Activated CD8-positive, alpha-beta T cell treated with anti-CD3 and anti-CD28 coated beads, Interleukin-2, amount 10 ng/mL, durations not matched to agents 7 days and 5 days (primary cell): ENCODE data around the gene GDPGP1. TPM values are rescaled to one million over a fixed set of nuclear protein-coding genes. Genes with fewer than 3 reads are reported as not detected.
"Not testable (repeated sequence)": the region's sequence is repeated elsewhere in the genome, so short reads cannot be mapped to it uniquely, and the experiment has no call there.

Experiments
- ATAC-seq: fragments of 150-1000 bp; cut with Tn5 transposase; one replicate; pipeline ENCODE4 v1.10.0; 2021; ENCODE audit warnings: moderate library complexity
- CTCF ChIA-PET: fragments of 350-600 bp; sonication (Branson Sonifier 250); formaldehyde crosslinking; loops from one replicate; lab custom pipeline; 2021; ENCODE audit warnings: antibody characterized with exemption; lab: Charles Lee
- POLR2A ChIA-PET: fragments of 350-600 bp; sonication (Branson Sonifier 250); formaldehyde crosslinking; loops from one replicate; lab custom pipeline; 2021; ENCODE audit warnings: antibody characterized with exemption; lab: Charles Lee
- DNase-seq: peaks from one replicate; pipeline ENCODE4 v3.0.0-alpha.2; 2020
- H3K27ac Mint-ChIP-seq: one replicate; pipeline ENCODE4 v1.8.0; 2021; ENCODE audit warnings: mild to moderate bottlenecking, mixed read lengths
- H3K27me3 Mint-ChIP-seq: one replicate; pipeline ENCODE4 v1.8.0; 2021; ENCODE audit warnings: low read depth, mixed read lengths
- H3K36me3 Mint-ChIP-seq: one replicate; pipeline ENCODE4 v1.8.0; 2021; ENCODE audit warnings: low read depth, mixed read lengths
- H3K4me1 Mint-ChIP-seq: one replicate; pipeline ENCODE4 v1.8.0; 2021; ENCODE audit warnings: low read depth, mixed read lengths
- H3K4me3 Mint-ChIP-seq: one replicate; pipeline ENCODE4 v1.8.0; 2021; ENCODE audit warnings: mild to moderate bottlenecking, mixed read lengths
- H3K9me3 Mint-ChIP-seq: one replicate; pipeline ENCODE4 v1.8.0; 2022; ENCODE audit warnings: mixed read lengths; ENCODE audit not compliant: insufficient read depth
- total RNA-seq, 2 experiments: library from RNA; stranded (reverse); gene quantifications; one replicate each; pipeline ENCODE4 v1.2.3, GENCODE V29; 2021

GDPGP1 gene
- total RNA-seq, 2 experiments from 2014 or later: 10.0 to 12.1 TPM

- CTCF ChIA-PET: interaction anchor here (1.3 to 5.7 kb wide), 6 partner anchors 10 to 191 kb away, joined by 3 to 29 read pairs (median 4); no protein-coding TSS in a partner anchor
- H3K9me3 Mint-ChIP-seq: no peaks in the 10 kb centered on the region
- no peaks in the 10 kb centered on the region for H3K36me3 Mint-ChIP-seq
- H3K27ac Mint-ChIP-seq: no peak overlapping the region
- peaks cover 6% of the 10 kb centered on the region for H3K27me3 Mint-ChIP-seq
- H3K4me1 Mint-ChIP-seq: peaks cover 16% of the 10 kb centered on the region
- peak; percentile 38 for DNase-seq
- H3K4me3 Mint-ChIP-seq: no peak overlapping the region
- POLR2A ChIA-PET: no interaction called here
- ATAC-seq: no peak
Measured at GRCh38 chr15:90291679-90292356, 57.8 kb downstream of the GDPGP1 start.

GRCh38 chr15:90293040-90293810 is 59.2 kb downstream of the GDPGP1 start:
- H3K36me3 Mint-ChIP-seq, H3K4me3 Mint-ChIP-seq, POLR2A ChIA-PET, H3K9me3 Mint-ChIP-seq, H3K27ac Mint-ChIP-seq: not testable (repeated sequence)
- peak; percentile 61 for ATAC-seq
- CTCF ChIA-PET: interaction anchor here (0.6 to 5.7 kb wide), 48 partner anchors 8 to 642 kb away, joined by 3 to 50 read pairs (median 4); partner anchors contain the start of genes SEMA4B, TTLL13 and UNC45A
- peaks cover 12% of the 10 kb centered on the region for H3K4me1 Mint-ChIP-seq
- H3K27me3 Mint-ChIP-seq: peaks cover 11% of the 10 kb centered on the region
- DNase-seq: peak; percentile 84

- POLR2A ChIA-PET: no interaction called here
- Mint-ChIP-seq H3K4me1 (peaks cover 12% of the 10 kb centered on the region), H3K4me3 (no peak overlapping the region), H3K27ac (no peak overlapping the region), H3K9me3 (no peaks in the 10 kb centered on the region), H3K27me3 (peaks cover 11% of the 10 kb centered on the region), H3K36me3 (no peaks in the 10 kb centered on the region)
- ATAC-seq: no peak
- CTCF ChIA-PET: interaction anchor here (1.1 to 2.2 kb wide), 18 partner anchors 8 to 641 kb away, joined by 3 to 50 read pairs (median 6); partner anchors contain the start of gene UNC45A
- no peak for DNase-seq
Measured at GRCh38 chr15:90294159-90294558, 60.1 kb downstream of the GDPGP1 start.

GRCh38 chr15:90294601-90295269 is 60.7 kb downstream of the GDPGP1 start:
- CTCF ChIA-PET: interaction anchor here (2.1 to 2.2 kb wide), 2 partner anchors 11 kb away, joined by 7 to 50 read pairs; no protein-coding TSS in a partner anchor
- DNase-seq (no peak), ATAC-seq (no peak)
- H3K27ac Mint-ChIP-seq: no peak overlapping the region
- H3K9me3 Mint-ChIP-seq: no peaks in the 10 kb centered on the region
- peaks cover 11% of the 10 kb centered on the region for H3K27me3 Mint-ChIP-seq
- no peaks in the 10 kb centered on the region for H3K36me3 Mint-ChIP-seq
- POLR2A ChIA-PET: no interaction called here
- peaks cover 12% of the 10 kb centered on the region for H3K4me1 Mint-ChIP-seq
- no peak overlapping the region for H3K4me3 Mint-ChIP-seq

- no peak overlapping the region for H3K4me3 Mint-ChIP-seq
- ATAC-seq (no peak), DNase-seq (no peak)
- POLR2A ChIA-PET: no interaction called here
- peaks cover 12% of the 10 kb centered on the region for H3K4me1 Mint-ChIP-seq
- no peaks in the 10 kb centered on the region for H3K36me3 Mint-ChIP-seq
- CTCF ChIA-PET: interaction anchor here (1.1 to 2.1 kb wide), 2 partner anchors 10 to 21 kb away, joined by 3 to 7 read pairs; no protein-coding TSS in a partner anchor
- H3K27me3 Mint-ChIP-seq: peaks cover 11% of the 10 kb centered on the region
- H3K9me3 Mint-ChIP-seq: no peaks in the 10 kb centered on the region
- no peak overlapping the region for H3K27ac Mint-ChIP-seq
Measured at GRCh38 chr15:90295270-90295648, 61.2 kb downstream of the GDPGP1 start.

Other genes with a start within 250 kb of the GDPGP1 start
- 10 to 100 TPM; 22.7 to 24.9 TPM for gene ZNF710, start 232.9 kb upstream of the GDPGP1 start, total RNA-seq
- 100 to 1,000 TPM; 291 to 301 TPM for gene IDH2, start 131.7 kb upstream of the GDPGP1 start, total RNA-seq
- 10 to 100 TPM in 1 of 2 experiments, 1 to 10 TPM in 1; 8.6 to 11.2 TPM for gene SEMA4B, start 32.9 kb upstream of the GDPGP1 start, total RNA-seq
- gene CIB1, start 268 bp upstream of the GDPGP1 start, total RNA-seq: 100 to 1,000 TPM in 1 of 2 experiments, 10 to 100 TPM in 1; 92.4 to 102 TPM
- 1 to 10 TPM in 1 of 2 experiments, not detected in 1; 1.3 TPM for gene TTLL13, start 15.3 kb downstream of the GDPGP1 start, total RNA-seq
- 10 to 100 TPM; 29.7 to 29.8 TPM for gene NGRN, start 31.5 kb downstream of the GDPGP1 start, total RNA-seq
- 1 to 10 TPM in 1 of 2 experiments, under 1 TPM in 1; 0.60 to 1.6 TPM for gene ZNF774, start 118.1 kb downstream of the GDPGP1 start, total RNA-seq
- gene IQGAP1, start 154.0 kb downstream of the GDPGP1 start, total RNA-seq: 100 to 1,000 TPM; 249 to 257 TPM